ENCODE data around the gene TEKT2.

DNA sequence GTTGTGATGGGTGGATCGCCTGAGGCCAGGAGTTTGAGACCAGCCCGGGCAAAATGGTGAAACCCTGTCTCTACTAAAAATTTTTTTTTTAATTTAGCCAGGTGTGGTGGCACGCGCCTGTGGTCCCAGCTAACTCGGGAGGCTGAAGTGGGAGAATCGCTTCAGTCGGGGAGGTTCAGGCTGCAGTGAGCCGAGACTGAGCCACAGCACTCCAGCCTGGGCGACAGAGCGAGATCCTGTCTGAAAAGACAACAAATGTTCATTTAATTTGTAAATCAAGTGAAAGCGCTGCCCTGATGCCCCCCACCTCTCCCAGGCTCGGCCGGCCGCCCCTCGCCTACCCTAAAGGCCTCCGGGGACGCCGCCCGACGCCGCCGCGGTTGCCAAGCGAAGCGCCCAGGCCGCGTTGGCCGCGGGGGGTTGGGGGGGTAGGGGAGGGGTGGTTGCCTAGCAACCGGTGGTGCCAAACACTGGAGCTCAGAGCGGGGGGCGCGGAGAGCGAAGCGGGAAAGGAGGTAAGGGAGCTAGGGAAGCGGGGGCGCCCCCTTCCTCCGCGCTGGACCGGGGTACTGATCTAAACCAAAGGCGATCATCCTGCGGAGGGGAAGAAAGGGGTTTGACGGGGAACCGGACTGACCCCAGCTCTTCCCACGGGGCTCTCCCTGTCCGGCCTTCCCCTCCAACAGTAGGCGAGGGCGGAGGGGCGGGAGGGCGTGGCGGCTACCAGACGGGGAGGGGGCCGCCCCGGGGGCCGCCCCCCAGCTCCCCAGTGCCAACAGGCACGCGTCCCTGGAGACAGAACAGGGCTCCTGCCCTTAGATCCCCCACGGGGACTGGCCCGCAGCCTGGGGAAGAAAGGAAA is at the start of gene TEKT2:
- TF ChIP-seq, protein P1, sequence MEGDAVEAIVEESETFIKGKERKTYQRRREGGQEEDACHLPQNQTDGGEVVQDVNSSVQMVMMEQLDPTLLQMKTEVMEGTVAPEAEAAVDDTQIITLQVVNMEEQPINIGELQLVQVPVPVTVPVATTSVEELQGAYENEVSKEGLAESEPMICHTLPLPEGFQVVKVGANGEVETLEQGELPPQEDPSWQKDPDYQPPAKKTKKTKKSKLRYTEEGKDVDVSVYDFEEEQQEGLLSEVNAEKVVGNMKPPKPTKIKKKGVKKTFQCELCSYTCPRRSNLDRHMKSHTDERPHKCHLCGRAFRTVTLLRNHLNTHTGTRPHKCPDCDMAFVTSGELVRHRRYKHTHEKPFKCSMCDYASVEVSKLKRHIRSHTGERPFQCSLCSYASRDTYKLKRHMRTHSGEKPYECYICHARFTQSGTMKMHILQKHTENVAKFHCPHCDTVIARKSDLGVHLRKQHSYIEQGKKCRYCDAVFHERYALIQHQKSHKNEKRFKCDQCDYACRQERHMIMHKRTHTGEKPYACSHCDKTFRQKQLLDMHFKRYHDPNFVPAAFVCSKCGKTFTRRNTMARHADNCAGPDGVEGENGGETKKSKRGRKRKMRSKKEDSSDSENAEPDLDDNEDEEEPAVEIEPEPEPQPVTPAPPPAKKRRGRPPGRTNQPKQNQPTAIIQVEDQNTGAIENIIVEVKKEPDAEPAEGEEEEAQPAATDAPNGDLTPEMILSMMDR (IDR thresholded peaks at IDR 0.05; ENCODE audit: extremely low read depth in 1 of 2, insufficient read depth in 1 of 2, low read depth in 1 of 2, low read length in 2 of 2): no peak
- TF ChIP-seq POLR2AphosphoS5 (IDR thresholded peaks at IDR 0.05; ENCODE audit: insufficient read depth, low read depth, low read length): no peak
- no peak for TF ChIP-seq GATA2 (IDR thresholded peaks at IDR 0.05; ENCODE audit: insufficient read depth, insufficient read length, low read depth, low read length)
- TF ChIP-seq EZH2 (IDR thresholded peaks at IDR 0.05; ENCODE audit: borderline replicate concordance, low read depth, low read length, severe bottlenecking): peak; percentile 35
